Measurements from ENCODE around the gene IL17RA.

Gene IL17RA

GRCh38 chr22:17102297-17102667 is 17.5 kb downstream of the IL17RA start:
- no peak overlapping the region for H3K4me2 ChIP-seq (ENCODE audit: low read length)
- no peaks in the 10 kb centered on the region for H3F3A ChIP-seq (ENCODE audit: insufficient read depth, low read length)
- H3K27ac ChIP-seq (ENCODE audit: low read depth, low read length, poor library complexity, severe bottlenecking) = no peak overlapping the region
- H3K4me3 ChIP-seq (ENCODE audit: low read depth, low read length, poor library complexity, severe bottlenecking) = no peak overlapping the region
- 0 out of 2 replicates have a peak, but pooled peaks cover 6% of the 10 kb centered on the region for H3K36me3 ChIP-seq (ENCODE audit: insufficient read depth, low read length)
- no peak overlapping the region for H2AFZ ChIP-seq (ENCODE audit: low read length)
- no peaks in the 10 kb centered on the region for H3K9me3 ChIP-seq (ENCODE audit: low read length)
- H3K79me2 ChIP-seq (ENCODE audit: insufficient read depth, low read length) = no peaks in the 10 kb centered on the region
- H3K27me3 ChIP-seq (ENCODE audit: insufficient read depth, low read length) = no peaks in the 10 kb centered on the region
- no peaks in the 10 kb centered on the region for H4K20me1 ChIP-seq (ENCODE audit: insufficient read depth, low read length)
- H3K9me2 ChIP-seq (ENCODE audit: low read depth, low read length) = no peaks in the 10 kb centered on the region
- TF ChIP-seq, protein P1, sequence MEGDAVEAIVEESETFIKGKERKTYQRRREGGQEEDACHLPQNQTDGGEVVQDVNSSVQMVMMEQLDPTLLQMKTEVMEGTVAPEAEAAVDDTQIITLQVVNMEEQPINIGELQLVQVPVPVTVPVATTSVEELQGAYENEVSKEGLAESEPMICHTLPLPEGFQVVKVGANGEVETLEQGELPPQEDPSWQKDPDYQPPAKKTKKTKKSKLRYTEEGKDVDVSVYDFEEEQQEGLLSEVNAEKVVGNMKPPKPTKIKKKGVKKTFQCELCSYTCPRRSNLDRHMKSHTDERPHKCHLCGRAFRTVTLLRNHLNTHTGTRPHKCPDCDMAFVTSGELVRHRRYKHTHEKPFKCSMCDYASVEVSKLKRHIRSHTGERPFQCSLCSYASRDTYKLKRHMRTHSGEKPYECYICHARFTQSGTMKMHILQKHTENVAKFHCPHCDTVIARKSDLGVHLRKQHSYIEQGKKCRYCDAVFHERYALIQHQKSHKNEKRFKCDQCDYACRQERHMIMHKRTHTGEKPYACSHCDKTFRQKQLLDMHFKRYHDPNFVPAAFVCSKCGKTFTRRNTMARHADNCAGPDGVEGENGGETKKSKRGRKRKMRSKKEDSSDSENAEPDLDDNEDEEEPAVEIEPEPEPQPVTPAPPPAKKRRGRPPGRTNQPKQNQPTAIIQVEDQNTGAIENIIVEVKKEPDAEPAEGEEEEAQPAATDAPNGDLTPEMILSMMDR (IDR thresholded peaks at IDR 0.05; ENCODE audit: low read length) = no peak
- no peak for TF ChIP-seq EZH2 (IDR thresholded peaks at IDR 0.05; ENCODE audit: borderline replicate concordance, low read length)
- no peak overlapping the region for H3K9ac ChIP-seq (ENCODE audit: low read length)
- H3K4me1 ChIP-seq (ENCODE audit: insufficient read depth, low read length, severe bottlenecking) = peaks cover 6% of the 10 kb centered on the region

DNA sequence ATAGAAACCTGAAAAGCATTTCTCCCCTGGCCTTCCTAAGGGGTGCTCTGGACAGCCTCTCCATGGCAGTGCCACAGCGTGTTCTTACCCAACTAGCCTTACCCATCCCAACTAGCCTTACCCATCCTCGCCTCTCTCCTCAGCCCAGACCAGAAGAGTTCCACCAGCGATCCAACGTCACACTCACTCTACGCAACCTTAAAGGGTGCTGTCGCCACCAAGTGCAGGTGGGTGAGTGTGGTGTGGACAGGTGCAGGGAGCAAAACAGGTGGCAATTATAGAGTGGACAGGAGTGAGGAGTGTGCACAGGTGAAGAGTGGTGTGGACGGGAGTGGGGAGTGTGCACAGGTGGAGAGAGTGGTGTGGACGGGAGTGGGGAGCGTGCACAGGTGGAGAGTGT is 18.6 kb downstream of the IL17RA start:
- Histone ChIP-seq H3K27ac (ENCODE audit: low read depth, low read length, poor library complexity, severe bottlenecking) (no peak overlapping the region), H3K9ac (ENCODE audit: low read length) (no peak overlapping the region), H2AFZ (ENCODE audit: low read length) (no peak overlapping the region), H3K4me2 (ENCODE audit: low read length) (no peak overlapping the region), H3K4me3 (ENCODE audit: low read depth, low read length, poor library complexity, severe bottlenecking) (no peak overlapping the region), H4K20me1 (ENCODE audit: insufficient read depth, low read length) (no peaks in the 10 kb centered on the region), H3K27me3 (ENCODE audit: insufficient read depth, low read length) (no peaks in the 10 kb centered on the region), H3K4me1 (ENCODE audit: insufficient read depth, low read length, severe bottlenecking) (peaks cover 1% of the 10 kb centered on the region), H3K36me3 (ENCODE audit: insufficient read depth, low read length) (peaks cover 9% of the 10 kb centered on the region; the same call in 1 of the 2 replicates), H3K79me2 (ENCODE audit: insufficient read depth, low read length) (no peaks in the 10 kb centered on the region), H3K9me2 (ENCODE audit: low read depth, low read length) (no peaks in the 10 kb centered on the region), H3F3A (ENCODE audit: insufficient read depth, low read length) (no peaks in the 10 kb centered on the region), H3K9me3 (ENCODE audit: low read length) (no peaks in the 10 kb centered on the region)
- no peak for TF ChIP-seq EZH2 (IDR thresholded peaks at IDR 0.05; ENCODE audit: borderline replicate concordance, low read length)
- TF ChIP-seq, protein P1 (IDR thresholded peaks at IDR 0.05; ENCODE audit: low read length) = no peak

DNA sequence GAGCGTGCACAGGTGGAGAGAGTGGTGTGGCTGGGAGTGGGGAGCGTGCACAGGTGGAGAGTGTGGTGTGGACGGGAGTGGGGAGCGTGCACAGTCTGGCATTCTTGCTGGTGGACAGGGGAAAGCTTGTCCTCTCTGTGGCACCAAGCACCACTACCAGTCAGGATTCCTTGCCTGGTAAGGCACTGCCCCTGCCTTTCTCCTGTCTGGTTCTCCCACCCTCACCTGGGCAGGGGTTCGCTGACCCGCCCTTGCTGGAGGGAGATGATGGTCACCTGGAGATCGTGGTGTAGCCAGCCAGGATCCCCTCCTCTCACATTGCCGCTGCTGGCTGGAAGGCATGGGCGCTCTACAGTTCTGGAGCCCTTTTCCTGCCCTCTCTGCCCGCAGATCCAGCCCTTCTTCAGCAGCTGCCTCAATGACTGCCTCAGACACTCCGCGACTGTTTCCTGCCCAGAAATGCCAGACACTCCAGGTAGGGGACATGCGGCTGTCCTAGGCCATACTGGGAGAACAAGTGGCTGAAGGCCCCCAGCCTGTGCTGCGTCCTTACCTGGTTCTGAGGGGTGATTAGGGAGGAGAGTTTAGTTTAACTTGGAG is 19.6 kb downstream of the IL17RA start:
- Histone ChIP-seq H3K27ac (ENCODE audit: low read depth, low read length, poor library complexity, severe bottlenecking) (no peak overlapping the region), H3K27me3 (ENCODE audit: insufficient read depth, low read length) (no peaks in the 10 kb centered on the region), H3K4me1 (ENCODE audit: insufficient read depth, low read length, severe bottlenecking) (no peaks in the 10 kb centered on the region), H4K20me1 (ENCODE audit: insufficient read depth, low read length) (no peaks in the 10 kb centered on the region), H3K79me2 (ENCODE audit: insufficient read depth, low read length) (no peaks in the 10 kb centered on the region), H3K36me3 (ENCODE audit: insufficient read depth, low read length) (peaks cover 9% of the 10 kb centered on the region), H3K9ac (ENCODE audit: low read length) (no peak overlapping the region), H3F3A (ENCODE audit: insufficient read depth, low read length) (no peaks in the 10 kb centered on the region), H3K9me2 (ENCODE audit: low read depth, low read length) (no peaks in the 10 kb centered on the region), H3K4me3 (ENCODE audit: low read depth, low read length, poor library complexity, severe bottlenecking) (no peak overlapping the region), H2AFZ (ENCODE audit: low read length) (no peak overlapping the region), H3K4me2 (ENCODE audit: low read length) (no peak overlapping the region), H3K9me3 (ENCODE audit: low read length) (no peaks in the 10 kb centered on the region)
- TF ChIP-seq EZH2 (IDR thresholded peaks at IDR 0.05; ENCODE audit: borderline replicate concordance, low read length) = no peak
- TF ChIP-seq, protein P1 (IDR thresholded peaks at IDR 0.05; ENCODE audit: low read length) = no peak

All from OCI-LY1 (cell line).